ENCODE measurements around the gene LRRC4B.

Gene LRRC4B

GRCh38 chr19:50517704-50518075 is 50.5 kb downstream of the LRRC4B start (continued):
- TF ChIP-seq, protein P1, sequence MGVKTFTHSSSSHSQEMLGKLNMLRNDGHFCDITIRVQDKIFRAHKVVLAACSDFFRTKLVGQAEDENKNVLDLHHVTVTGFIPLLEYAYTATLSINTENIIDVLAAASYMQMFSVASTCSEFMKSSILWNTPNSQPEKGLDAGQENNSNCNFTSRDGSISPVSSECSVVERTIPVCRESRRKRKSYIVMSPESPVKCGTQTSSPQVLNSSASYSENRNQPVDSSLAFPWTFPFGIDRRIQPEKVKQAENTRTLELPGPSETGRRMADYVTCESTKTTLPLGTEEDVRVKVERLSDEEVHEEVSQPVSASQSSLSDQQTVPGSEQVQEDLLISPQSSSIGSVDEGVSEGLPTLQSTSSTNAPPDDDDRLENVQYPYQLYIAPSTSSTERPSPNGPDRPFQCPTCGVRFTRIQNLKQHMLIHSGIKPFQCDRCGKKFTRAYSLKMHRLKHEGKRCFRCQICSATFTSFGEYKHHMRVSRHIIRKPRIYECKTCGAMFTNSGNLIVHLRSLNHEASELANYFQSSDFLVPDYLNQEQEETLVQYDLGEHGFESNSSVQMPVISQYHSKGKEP (tag by site-specific recombination; IDR thresholded peaks at IDR 0.05), result no peak
- TF ChIP-seq MEIS1 (CRISPR knock-in tag; IDR thresholded peaks at IDR 0.05; ENCODE audit: borderline replicate concordance), result no peak
- TF ChIP-seq ZBTB26 (tag by site-specific recombination; optimal IDR thresholded peaks at IDR 0.05), result no peak
- TF ChIP-seq KLF10 (tag by site-specific recombination; IDR thresholded peaks at IDR 0.05), result no peak
- TF ChIP-seq ZNF645 (tag by site-specific recombination; IDR thresholded peaks at IDR 0.05), result no peak

DNA sequence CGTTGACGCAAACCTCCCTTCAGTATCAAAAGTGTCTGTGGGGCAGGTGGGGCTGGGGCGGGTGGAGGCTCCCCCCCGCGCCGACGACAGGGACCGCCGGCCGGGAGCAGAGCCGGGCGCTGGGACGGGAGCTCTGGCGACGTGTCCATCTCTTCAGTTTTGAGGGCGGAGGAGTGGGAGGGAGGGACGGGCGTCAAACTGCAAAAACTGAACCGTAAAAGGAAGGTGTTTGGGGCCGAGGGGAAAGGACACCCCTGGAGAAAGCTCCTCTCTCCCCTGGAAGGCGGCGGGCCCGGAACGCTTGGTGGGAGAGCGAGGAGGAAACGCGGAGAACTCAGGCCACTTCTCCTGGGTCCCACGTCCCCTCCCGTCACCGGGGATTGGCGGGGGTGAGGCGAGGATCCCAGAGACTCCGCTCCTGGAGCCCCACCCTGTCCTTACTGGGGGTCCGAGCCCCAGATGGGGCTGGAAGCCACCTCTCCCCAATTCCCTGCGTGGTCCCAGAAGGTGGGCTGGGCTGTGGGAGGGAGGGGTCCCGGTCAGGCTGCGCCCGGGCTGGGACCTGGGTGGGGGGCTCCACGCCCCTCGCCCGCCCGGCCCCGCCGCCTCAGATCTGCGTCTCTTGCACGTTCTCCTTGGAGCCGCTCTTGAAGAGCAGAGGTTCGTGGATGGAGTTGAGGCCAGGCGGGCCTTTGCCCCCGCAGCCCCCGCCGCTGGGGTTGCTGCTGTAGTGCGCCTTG is 51.1 kb downstream of the LRRC4B start:
- no peaks in the 10 kb centered on the region for H3K9me3 ChIP-seq (ENCODE audit: control insufficient read depth, insufficient read depth, low read depth, low read length)
- TF ChIP-seq OSR2 (tag by site-specific recombination; IDR thresholded peaks at IDR 0.05) (no peak), KLF8 (tag by site-specific recombination; IDR thresholded peaks at IDR 0.05) (peak; percentile 86)
- no peak overlapping the region for H3K27ac ChIP-seq (ENCODE audit: extremely low read depth, low read depth, low read length)
- H3K36me3 ChIP-seq (ENCODE audit: control insufficient read depth in 2 of 2, insufficient read depth in 1 of 2, low read length in 2 of 2), result peaks cover 0 to 9% of the 10 kb centered on the region in 2 experiments; a peak in 1 of 3 replicates
- H3K4me1 ChIP-seq (ENCODE audit: control insufficient read depth, insufficient read depth, low read length), result peaks cover under 1% of the 10 kb centered on the region; the same call in 1 of the 2 replicates
- H3K4me3 ChIP-seq (ENCODE audit: low read depth, low read length), result no peak overlapping the region
- ChIA-PET CTCF (interaction anchor here (0.7 to 1.8 kb wide), 2 partner anchors 21 to 405 kb away, joined by 3 to 6 read pairs; no protein-coding TSS in a partner anchor), POLR2A (no interaction called here)

DNA sequence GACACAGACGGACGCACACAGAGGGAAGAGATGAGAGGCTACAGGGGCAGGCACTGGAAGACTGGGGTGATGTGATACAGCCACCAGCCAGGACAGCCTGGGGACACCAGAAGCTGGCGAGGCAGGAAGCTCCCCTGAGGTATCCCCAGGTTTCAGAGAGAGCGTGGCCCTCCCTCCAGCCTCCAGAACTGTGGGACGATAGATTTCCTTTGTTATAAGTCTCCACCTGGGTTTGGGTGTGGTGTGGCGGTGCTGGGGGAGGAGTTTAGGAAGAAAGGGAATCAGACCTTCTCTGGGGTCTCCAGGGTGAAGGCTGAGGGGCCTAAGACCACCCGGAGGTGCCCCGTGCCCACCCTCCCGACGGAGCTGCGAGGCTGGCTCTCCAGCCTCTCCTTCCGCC is 51.8 kb downstream of the LRRC4B start:
- no peak overlapping the region for H3K27ac ChIP-seq (ENCODE audit: extremely low read depth, low read depth, low read length)
- POLR2A ChIA-PET, result no interaction called here
- CTCF ChIA-PET, result interaction anchor here (0.7 to 1.8 kb wide), 2 partner anchors 21 to 82 kb away, joined by 3 to 6 read pairs; no protein-coding TSS in a partner anchor
- no peak overlapping the region for H3K4me3 ChIP-seq (ENCODE audit: low read depth, low read length)
- peaks cover 0 to 9% of the 10 kb centered on the region in 2 experiments; a peak in 1 of 3 replicates for H3K36me3 ChIP-seq (ENCODE audit: control insufficient read depth in 2 of 2, insufficient read depth in 1 of 2, low read length in 2 of 2)
- peaks cover 5% of the 10 kb centered on the region for H3K4me1 ChIP-seq (ENCODE audit: control insufficient read depth, insufficient read depth, low read length)
- no peaks in the 10 kb centered on the region for H3K9me3 ChIP-seq (ENCODE audit: control insufficient read depth, insufficient read depth, low read depth, low read length)
- TF ChIP-seq, protein P2, sequence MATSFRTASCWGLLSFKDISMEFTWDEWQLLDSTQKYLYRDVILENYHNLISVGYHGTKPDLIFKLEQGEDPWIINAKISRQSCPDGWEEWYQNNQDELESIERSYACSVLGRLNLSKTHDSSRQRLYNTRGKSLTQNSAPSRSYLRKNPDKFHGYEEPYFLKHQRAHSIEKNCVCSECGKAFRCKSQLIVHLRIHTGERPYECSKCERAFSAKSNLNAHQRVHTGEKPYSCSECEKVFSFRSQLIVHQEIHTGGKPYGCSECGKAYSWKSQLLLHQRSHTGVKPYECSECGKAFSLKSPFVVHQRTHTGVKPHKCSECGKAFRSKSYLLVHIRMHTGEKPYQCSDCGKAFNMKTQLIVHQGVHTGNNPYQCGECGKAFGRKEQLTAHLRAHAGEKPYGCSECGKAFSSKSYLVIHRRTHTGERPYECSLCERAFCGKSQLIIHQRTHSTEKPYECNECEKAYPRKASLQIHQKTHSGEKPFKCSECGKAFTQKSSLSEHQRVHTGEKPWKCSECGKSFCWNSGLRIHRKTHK (tag by site-specific recombination; IDR thresholded peaks at IDR 0.05), result no peak
- TF ChIP-seq OSR2 (tag by site-specific recombination; IDR thresholded peaks at IDR 0.05) (no peak), HOXC10 (CRISPR knock-in tag; IDR thresholded peaks at IDR 0.05) (no peak), MEIS1 (CRISPR knock-in tag; IDR thresholded peaks at IDR 0.05; ENCODE audit: borderline replicate concordance) (no peak)

GRCh38 chr19:50515168-50515561 is 53.1 kb downstream of the LRRC4B start:
- no peak overlapping the region for H3K4me3 ChIP-seq (ENCODE audit: low read depth, low read length)
- H3K27ac ChIP-seq (ENCODE audit: extremely low read depth, low read depth, low read length), result no peak overlapping the region
- H3K9me3 ChIP-seq (ENCODE audit: control insufficient read depth, insufficient read depth, low read depth, low read length), result no peaks in the 10 kb centered on the region
- ChIA-PET POLR2A (no interaction called here), CTCF (no interaction called here)
- H3K4me1 ChIP-seq (ENCODE audit: control insufficient read depth, insufficient read depth, low read length), result peaks cover 5% of the 10 kb centered on the region
- TF ChIP-seq ZSCAN30 (tag by site-specific recombination; IDR thresholded peaks at IDR 0.05), result no peak
- TF ChIP-seq GLI4 (tag by site-specific recombination; IDR thresholded peaks at IDR 0.05), result no peak
- TF ChIP-seq BCL11A (tag by site-specific recombination; IDR thresholded peaks at IDR 0.05; ENCODE audit: low read depth), result no peak
- no peak for TF ChIP-seq WT1 (tag by site-specific recombination; IDR thresholded peaks at IDR 0.05)
- peaks cover 0 to 9% of the 10 kb centered on the region in 2 experiments; a peak in 1 of 3 replicates for H3K36me3 ChIP-seq (ENCODE audit: control insufficient read depth in 2 of 2, insufficient read depth in 1 of 2, low read length in 2 of 2)
